ENCODE measurements around the gene TCF4. TPM values are rescaled to one million over a fixed set of nuclear protein-coding genes. Genes with fewer than 3 reads are reported as not detected.

Gene TCF4
- total RNA-seq, 6 experiments from 2014 or later, result 50.4 to 71.1 (median 59.0) TPM

DNA sequence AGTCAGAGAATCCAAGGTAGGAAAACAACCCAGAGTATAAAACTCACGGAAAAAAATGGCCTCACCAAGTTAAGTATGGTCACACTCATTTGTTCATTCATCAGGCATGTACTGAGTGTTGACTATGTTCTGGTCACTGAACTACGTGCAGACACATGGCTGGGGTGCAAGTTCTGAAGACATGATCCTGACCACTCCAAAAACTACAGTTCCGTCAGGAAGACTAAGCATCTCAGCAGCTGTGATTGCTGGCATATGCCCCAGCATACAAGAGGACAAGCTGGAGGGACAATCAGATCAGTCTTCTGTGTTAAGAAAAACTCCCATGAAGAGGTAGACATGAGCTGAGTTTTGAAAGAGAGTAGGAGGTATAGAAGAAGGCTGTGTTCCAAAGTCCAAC, 72.8 kb downstream of the TCF4 start:
- H3K27ac Mint-ChIP-seq, result no peak overlapping the region
- H3K36me3 Mint-ChIP-seq (ENCODE audit: low read depth), result peaks cover 12% of the 10 kb centered on the region
- H3K9me3 Mint-ChIP-seq, result no peaks in the 10 kb centered on the region
- H3K27me3 Mint-ChIP-seq (ENCODE audit: insufficient read depth), result 0 out of 2 replicates have a peak, but pooled peaks cover 1% of the 10 kb centered on the region
- H3K4me1 Mint-ChIP-seq (ENCODE audit: low read depth), result peaks cover 30% of the 10 kb centered on the region
- TF ChIP-seq, protein P1, sequence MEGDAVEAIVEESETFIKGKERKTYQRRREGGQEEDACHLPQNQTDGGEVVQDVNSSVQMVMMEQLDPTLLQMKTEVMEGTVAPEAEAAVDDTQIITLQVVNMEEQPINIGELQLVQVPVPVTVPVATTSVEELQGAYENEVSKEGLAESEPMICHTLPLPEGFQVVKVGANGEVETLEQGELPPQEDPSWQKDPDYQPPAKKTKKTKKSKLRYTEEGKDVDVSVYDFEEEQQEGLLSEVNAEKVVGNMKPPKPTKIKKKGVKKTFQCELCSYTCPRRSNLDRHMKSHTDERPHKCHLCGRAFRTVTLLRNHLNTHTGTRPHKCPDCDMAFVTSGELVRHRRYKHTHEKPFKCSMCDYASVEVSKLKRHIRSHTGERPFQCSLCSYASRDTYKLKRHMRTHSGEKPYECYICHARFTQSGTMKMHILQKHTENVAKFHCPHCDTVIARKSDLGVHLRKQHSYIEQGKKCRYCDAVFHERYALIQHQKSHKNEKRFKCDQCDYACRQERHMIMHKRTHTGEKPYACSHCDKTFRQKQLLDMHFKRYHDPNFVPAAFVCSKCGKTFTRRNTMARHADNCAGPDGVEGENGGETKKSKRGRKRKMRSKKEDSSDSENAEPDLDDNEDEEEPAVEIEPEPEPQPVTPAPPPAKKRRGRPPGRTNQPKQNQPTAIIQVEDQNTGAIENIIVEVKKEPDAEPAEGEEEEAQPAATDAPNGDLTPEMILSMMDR (IDR thresholded peaks at IDR 0.05), result no peak
- DNase-seq, result no peak
- H3K4me3 Mint-ChIP-seq, result no peak overlapping the region

DNA sequence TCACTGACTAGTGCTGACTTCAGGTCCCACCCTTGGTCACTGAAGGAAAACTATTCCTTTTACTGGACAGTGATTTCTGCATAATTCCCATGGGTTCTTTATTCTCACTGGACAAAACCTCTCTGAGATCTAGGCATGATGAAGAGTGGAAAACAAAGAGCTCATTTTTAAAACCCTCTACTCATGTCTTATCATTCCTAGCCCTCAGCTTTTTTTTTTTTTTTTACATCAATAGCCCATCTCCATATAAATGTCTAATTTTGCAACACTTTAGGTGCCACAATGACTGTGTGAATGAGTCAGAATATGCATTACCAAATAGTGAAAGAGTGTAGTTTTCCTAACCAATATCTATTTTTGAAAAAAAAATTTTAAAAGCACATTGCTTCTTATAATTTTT, 74.8 kb downstream of the TCF4 start:
- H3K4me1 Mint-ChIP-seq (ENCODE audit: low read depth), result peaks cover 44% of the 10 kb centered on the region
- TF ChIP-seq, protein P1 (IDR thresholded peaks at IDR 0.05), result no peak
- no peaks in the 10 kb centered on the region; the same call in 1 of the 2 replicates for H3K27me3 Mint-ChIP-seq (ENCODE audit: insufficient read depth)
- H3K4me3 Mint-ChIP-seq, result no peak overlapping the region
- H3K27ac Mint-ChIP-seq, result peak overlapping the region; percentile 45
- no peak for DNase-seq
- no peaks in the 10 kb centered on the region for H3K9me3 Mint-ChIP-seq
- peaks cover 5% of the 10 kb centered on the region; the same call in 1 of the 2 replicates for H3K36me3 Mint-ChIP-seq (ENCODE audit: low read depth)

DNA sequence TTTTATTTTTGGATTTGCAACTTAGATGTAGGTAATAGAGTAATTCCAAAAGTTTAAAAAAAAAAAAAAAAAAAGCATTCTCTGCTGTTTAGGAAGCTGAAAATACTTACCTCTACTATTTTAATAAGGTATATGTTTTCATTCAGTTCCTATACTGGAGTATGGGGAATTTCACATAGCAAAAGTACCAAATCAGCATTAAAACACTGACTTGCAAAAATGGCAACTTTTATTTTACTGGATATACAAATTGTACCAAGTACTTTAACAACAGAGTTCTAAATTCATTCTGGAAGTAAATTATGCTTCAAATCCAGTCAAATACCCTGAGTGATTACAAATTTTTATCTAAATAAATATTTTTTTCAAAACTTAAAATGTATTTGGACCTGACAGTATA, 76.7 kb downstream of the TCF4 start:
- peak overlapping the region; percentile 94 for H3K27ac Mint-ChIP-seq
- H3K4me3 Mint-ChIP-seq, result peak overlapping the region; percentile 85; the same call in 1 of the 2 replicates
- no peaks in the 10 kb centered on the region for H3K9me3 Mint-ChIP-seq
- H3K36me3 Mint-ChIP-seq (ENCODE audit: low read depth), result no peaks in the 10 kb centered on the region; the same call in 1 of the 2 replicates
- H3K4me1 Mint-ChIP-seq (ENCODE audit: low read depth), result peaks cover 56% of the 10 kb centered on the region
- no peak for DNase-seq
- no peaks in the 10 kb centered on the region; the same call in 1 of the 2 replicates for H3K27me3 Mint-ChIP-seq (ENCODE audit: insufficient read depth)
- TF ChIP-seq, protein P1 (IDR thresholded peaks at IDR 0.05), result no peak

DNA sequence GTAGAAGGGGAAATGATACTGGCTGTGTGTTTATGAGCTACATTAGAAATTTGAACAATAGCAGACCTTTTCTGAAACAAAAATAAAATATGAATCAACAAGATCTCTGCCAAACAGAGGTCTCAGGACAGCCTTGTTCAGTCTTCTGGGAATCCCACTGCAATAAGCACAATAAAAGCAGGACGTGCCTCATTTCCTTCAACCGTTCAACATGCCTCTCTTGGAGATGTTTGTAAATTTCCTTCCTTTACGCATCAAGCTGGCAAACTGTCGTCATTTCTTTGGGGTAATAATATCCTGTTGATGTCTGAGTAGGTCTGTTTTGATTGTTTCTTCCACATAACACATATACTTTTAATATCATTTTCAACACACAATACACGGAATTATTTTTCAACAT, 77.2 kb downstream of the TCF4 start:
- H3K27ac Mint-ChIP-seq, result peak overlapping the region; percentile 94
- H3K4me3 Mint-ChIP-seq, result peak overlapping the region; percentile 85
- H3K4me1 Mint-ChIP-seq (ENCODE audit: low read depth), result peaks cover 61% of the 10 kb centered on the region
- no peaks in the 10 kb centered on the region; the same call in 1 of the 2 replicates for H3K27me3 Mint-ChIP-seq (ENCODE audit: insufficient read depth)
- TF ChIP-seq, protein P1 (IDR thresholded peaks at IDR 0.05), result no peak
- H3K36me3 Mint-ChIP-seq (ENCODE audit: low read depth), result no peaks in the 10 kb centered on the region; the same call in 1 of the 2 replicates
- no peaks in the 10 kb centered on the region for H3K9me3 Mint-ChIP-seq
- DNase-seq, result peak; percentile 43

DNA sequence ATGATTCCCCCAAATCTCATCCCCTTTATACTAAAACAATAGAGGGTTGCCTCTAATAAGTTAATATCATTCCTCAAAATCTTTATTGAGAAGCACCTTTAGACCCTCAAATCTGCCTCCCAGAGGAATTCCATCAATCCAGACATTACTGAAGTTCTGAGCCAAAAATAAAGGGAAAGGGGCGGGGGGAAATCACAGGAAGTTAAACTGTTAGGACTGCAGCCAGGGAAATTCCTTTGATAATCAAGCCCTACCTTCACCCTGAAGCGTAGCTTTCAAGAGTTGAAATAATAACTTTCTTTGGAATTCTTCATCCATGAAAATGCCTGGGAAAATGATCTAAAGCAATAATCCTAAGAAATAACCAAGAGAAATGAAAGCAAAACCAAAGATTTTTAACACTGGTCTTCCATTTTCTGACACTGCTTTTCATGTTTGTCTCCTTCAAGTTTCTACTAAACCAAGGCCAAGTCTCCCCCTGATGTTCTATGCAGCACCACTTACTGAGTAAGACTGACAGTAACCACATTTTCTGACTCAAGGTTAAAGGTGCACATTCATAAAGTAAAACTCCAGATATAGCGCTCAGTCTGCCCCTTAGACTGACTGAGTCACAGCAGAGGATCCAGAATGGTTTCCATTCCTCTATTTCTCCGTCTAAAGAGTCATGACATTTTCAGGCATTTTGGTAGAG, 78.2 kb downstream of the TCF4 start:
- TF ChIP-seq, protein P1 (IDR thresholded peaks at IDR 0.05), result 0 out of 2 replicates have a peak, but pooled peaks have one; percentile 21
- H3K4me3 Mint-ChIP-seq, result peak overlapping the region; percentile 85

More for the DNA sequence above, 78.2 kb downstream of the TCF4 start:
- Mint-ChIP-seq H3K9me3 (no peaks in the 10 kb centered on the region), H3K27me3 (ENCODE audit: insufficient read depth) (no peaks in the 10 kb centered on the region; the same call in 1 of the 2 replicates), H3K36me3 (ENCODE audit: low read depth) (peaks cover 3% of the 10 kb centered on the region), H3K27ac (peak overlapping the region; percentile 94), H3K4me1 (ENCODE audit: low read depth) (peaks cover 63% of the 10 kb centered on the region)
- DNase-seq, result peak; percentile 88

All from HFFc6 (cell line).